ENCODE measurements around the gene DGKI. TPM values are rescaled to one million over a fixed set of nuclear protein-coding genes. Genes with fewer than 3 reads are reported as not detected.

The DGKI gene
- total RNA-seq, 1 experiment from 2014 or later: 0.15 TPM

- ATAC-seq (no peak), DNase-seq (ENCODE audit: low read depth, low spot score) (no peak)
- ChIA-PET RAD21 (ENCODE audit: low non-redundant PET in 1 of 2, low total read pairs in 2 of 2, uncharacterized antibody in 2 of 2, unreplicated experiment in 2 of 2) (no interaction called here), POLR2A (no interaction called here), CTCF (no interaction called here)
- H3K4me2 ChIP-seq (ENCODE audit: low read length): no peak overlapping the region
- no peaks in the 10 kb centered on the region for H3K27me3 ChIP-seq (ENCODE audit: insufficient read depth, low read length)
- no peak overlapping the region for H2AFZ ChIP-seq (ENCODE audit: low read depth, low read length, poor library complexity, severe bottlenecking)
- H3K27ac ChIP-seq (ENCODE audit: low read depth, low read length): no peak overlapping the region
- H3K9ac ChIP-seq (ENCODE audit: low read length): no peak overlapping the region
- no peaks in the 10 kb centered on the region for H4K20me1 ChIP-seq (ENCODE audit: insufficient read depth)
- H3K36me3 ChIP-seq (ENCODE audit: control insufficient read depth in 1 of 2, insufficient read depth in 2 of 2, low read length in 2 of 2): no peaks in the 10 kb centered on the region
- no peak overlapping the region for H3K4me3 ChIP-seq (replicated peaks in 1 of 2; ENCODE audit: low read depth in 1 of 2, low read length in 2 of 2)
- no peaks in the 10 kb centered on the region for H3K4me1 ChIP-seq (ENCODE audit: control insufficient read depth in 1 of 2, insufficient read depth in 2 of 2, low read length in 2 of 2)
- H3K79me2 ChIP-seq (ENCODE audit: insufficient read depth, low read length): no peaks in the 10 kb centered on the region
- no peaks in the 10 kb centered on the region for H3K9me2 ChIP-seq (ENCODE audit: insufficient read depth)
- BruUV-seq (replicated peaks): no TSS peak
- intact Hi-C loops (cut with micrococcal nuclease): no loop called here
- H3K9me3 ChIP-seq (ENCODE audit: control insufficient read depth in 1 of 2, insufficient read depth in 1 of 2, low read depth in 1 of 2, low read length in 2 of 2): no peaks in the 10 kb centered on the region
- TF ChIP-seq POLR2A (IDR thresholded peaks at IDR 0.05; ENCODE audit: borderline replicate concordance, extremely low read depth, insufficient read depth, insufficient read length): no peak
- TF ChIP-seq EGR1 (IDR thresholded peaks at IDR 0.05; ENCODE audit: low read depth): no peak
- no peak for TF ChIP-seq ZBTB33 (IDR thresholded peaks at IDR 0.05; ENCODE audit: extremely low read depth, insufficient replicate concordance, low read length)
- TF ChIP-seq TCF7L2 (IDR thresholded peaks at IDR 0.05; ENCODE audit: borderline replicate concordance, extremely low read depth, insufficient read depth, insufficient read length): no peak
- no peak for TF ChIP-seq YY1 (IDR thresholded peaks at IDR 0.05; ENCODE audit: extremely low read depth, insufficient replicate concordance, low read depth, low read length)
- TF ChIP-seq REST (IDR thresholded peaks at IDR 0.05; ENCODE audit: low read depth): no peak
- TF ChIP-seq ZFX (IDR thresholded peaks at IDR 0.05): no peak
- TF ChIP-seq SP1 (IDR thresholded peaks at IDR 0.05; ENCODE audit: low read depth): no peak
- TF ChIP-seq CTCF (IDR thresholded peaks at IDR 0.05 in 2 of 3, conservative IDR thresholded peaks at IDR 0.05 in 1 of 3; ENCODE audit: borderline replicate concordance in 1 of 3, insufficient read depth in 1 of 3, low read depth in 2 of 3, low read length in 2 of 3): no peak
- TF ChIP-seq EZH2phosphoT487 (IDR thresholded peaks at IDR 0.05; ENCODE audit: borderline replicate concordance): no peak
- no peak for TF ChIP-seq POLR2AphosphoS5 (IDR thresholded peaks at IDR 0.05; ENCODE audit: low read depth, low read length)
- TF ChIP-seq CBX3 (IDR thresholded peaks at IDR 0.05; ENCODE audit: low read depth): no peak
- TF ChIP-seq SRF (IDR thresholded peaks at IDR 0.05; ENCODE audit: low read depth): no peak
- TF ChIP-seq JUND (IDR thresholded peaks at IDR 0.05): no peak
- TF ChIP-seq FOSL1 (IDR thresholded peaks at IDR 0.05; ENCODE audit: low read depth): no peak
Observed at GRCh38 chr7:137489880-137490279, 356.9 kb downstream of the DGKI start.

All from HCT116 (cell line).